IMR-90 (cell line): ENCODE data around the gene PREP. TPM values are rescaled to one million over a fixed set of nuclear protein-coding genes. Genes with fewer than 3 reads are reported as not detected.

Experiments
- ATAC-seq: fragments of 200-7000 bp; cut with Tn5 transposase; 2 replicates; pipeline ENCODE4 v1.9.1; 2020; ENCODE audit warnings: low read depth, mild to moderate bottlenecking, moderate library complexity
- BruUV-seq: library from RNA; stranded (reverse); fragments of 400-500 nt; replicated peaks from 2 replicates; lab custom pipeline; 2021; lab: Mats Ljungman, UMichigan
- CTCF ChIA-PET: fragments of 300-600 bp; formaldehyde crosslinking; extraction: SDS; loops from one replicate; lab custom pipeline; 2021; ENCODE audit warnings: antibody characterized with exemption; lab: Yijun Ruan, JAX
- POLR2A ChIA-PET: fragments of 300-600 bp; sonication (Branson Sonifier 250); formaldehyde crosslinking; loops from one replicate; lab custom pipeline; 2022; ENCODE audit warnings: antibody characterized with exemption; ENCODE audit not compliant: unreplicated experiment; lab: Charles Lee
- DNase-seq: peaks from one replicate; pipeline ENCODE4 v3.0.0; 2013
- H2AFZ ChIP-seq: replicated peaks from 2 replicates; pipeline ENCODE3; 2013; ENCODE audit warnings: low read length, mild to moderate bottlenecking; ENCODE audit not compliant: poor library complexity
- H2AK5ac ChIP-seq: 2 replicates; pipeline ENCODE4 v1.6.1; 2013; ENCODE audit warnings: low read depth, low read length, inconsistent platforms
- H2AK9ac ChIP-seq: replicated peaks from 2 replicates; pipeline ENCODE3; 2013; ENCODE audit warnings: mild to moderate bottlenecking, low read depth, low read length, moderate library complexity; ENCODE audit not compliant: poor library complexity
- H2BK120ac ChIP-seq: 2 replicates; pipeline ENCODE4 v1.6.1; 2013; ENCODE audit warnings: low read depth, low read length, inconsistent platforms
- H2BK15ac ChIP-seq: 3 replicates; pipeline ENCODE4 v1.6.1; 2013; ENCODE audit warnings: low read depth, low read length, inconsistent platforms
- H2BK20ac ChIP-seq: 2 replicates; pipeline ENCODE4 v1.6.1; 2013; ENCODE audit warnings: low read depth, mild to moderate bottlenecking, inconsistent platforms, low read length, moderate library complexity
- H2BK5ac ChIP-seq: 2 replicates; pipeline ENCODE4 v1.6.1; 2013; ENCODE audit warnings: mild to moderate bottlenecking, low read depth, low read length, inconsistent platforms; ENCODE audit not compliant: poor library complexity, severe bottlenecking
- H3K14ac ChIP-seq: replicated peaks from 2 replicates; pipeline ENCODE4 v1.6.1; 2013; ENCODE audit warnings: low read depth, low read length, inconsistent platforms
- H3K18ac ChIP-seq: 2 replicates; pipeline ENCODE4 v1.6.1; 2013; ENCODE audit warnings: low read depth, low read length, control low read depth
- H3K23ac ChIP-seq: 2 replicates; pipeline ENCODE4 v1.6.1; 2013; ENCODE audit warnings: low read depth, low read length, inconsistent platforms
- H3K27ac ChIP-seq: 2 replicates; pipeline ENCODE4 v1.5.1; 2013; ENCODE audit warnings: mild to moderate bottlenecking, control low read depth, low read length; ENCODE audit not compliant: insufficient read depth
- H3K27me3 ChIP-seq: 2 replicates; pipeline ENCODE4 v1.6.1; 2013; ENCODE audit warnings: low read length; ENCODE audit not compliant: control insufficient read depth, insufficient read depth
- H3K36me3 ChIP-seq: 2 replicates; pipeline ENCODE4 v1.6.1; 2013; ENCODE audit warnings: low read length, mixed read lengths; ENCODE audit not compliant: control insufficient read depth, insufficient read depth
- H3K4ac ChIP-seq: 2 replicates; pipeline ENCODE4 v1.6.1; 2013; ENCODE audit warnings: low read depth, low read length, inconsistent platforms
- H3K4me1 ChIP-seq: 2 replicates; pipeline ENCODE4 v1.6.1; 2013; ENCODE audit warnings: low read length, mixed read lengths; ENCODE audit not compliant: control insufficient read depth, insufficient read depth
- H3K4me2 ChIP-seq: 2 replicates; pipeline ENCODE4 v1.6.1; 2013; ENCODE audit warnings: low read depth, mild to moderate bottlenecking, control low read depth, low read length, moderate library complexity
- H3K4me3 ChIP-seq: 2 replicates; pipeline ENCODE4 v1.5.1; 2013; ENCODE audit warnings: low read depth, mild to moderate bottlenecking, control low read depth, low read length, moderate library complexity; ENCODE audit not compliant: insufficient read depth
- H3K56ac ChIP-seq: 2 replicates; pipeline ENCODE4 v1.6.1; 2013; ENCODE audit warnings: low read length, inconsistent platforms; ENCODE audit not compliant: insufficient read depth; ENCODE audit errors: extremely low read depth
- H3K79me1 ChIP-seq, 2 experiments: 2 replicates each; pipeline ENCODE4 v1.6.1; 2013; ENCODE audit warnings: low read length in 2 of 2, inconsistent platforms in 1 of 2, low read depth in 1 of 2
- H3K9ac ChIP-seq: 2 replicates; pipeline ENCODE4 v1.6.1; 2013; ENCODE audit warnings: low read depth, low read length, control low read depth
- H3K9me1 ChIP-seq: 2 replicates; pipeline ENCODE4 v1.6.1; 2013; ENCODE audit warnings: low read length, inconsistent platforms; ENCODE audit not compliant: insufficient read depth
- H3K9me3 ChIP-seq: 2 replicates; pipeline ENCODE4 v1.6.1; 2013; ENCODE audit warnings: low read length; ENCODE audit not compliant: control insufficient read depth, insufficient read depth
- H4K20me1 ChIP-seq: 2 replicates; pipeline ENCODE4 v1.6.1; 2013; ENCODE audit warnings: low read length, inconsistent platforms; ENCODE audit not compliant: insufficient read depth
- H4K5ac ChIP-seq: 2 replicates; pipeline ENCODE4 v1.6.1; 2013; ENCODE audit warnings: mild to moderate bottlenecking, low read depth, low read length, control low read depth
- H4K8ac ChIP-seq, 2 experiments: 2 replicates each; pipeline ENCODE4 v1.6.1; 2013; ENCODE audit warnings: low read depth in 2 of 2, low read length in 2 of 2, control low read depth in 1 of 2, inconsistent platforms in 1 of 2
- H4K91ac ChIP-seq: 2 replicates; pipeline ENCODE4 v1.6.1; 2013; ENCODE audit warnings: low read depth, low read length, inconsistent platforms; ENCODE audit not compliant: insufficient read depth
- MXI1 ChIP-seq: IDR thresholded peaks from 2 replicates; pipeline ENCODE4 v1.6.1; 2012; ENCODE audit warnings: low read depth, mild to moderate bottlenecking, low read length, moderate library complexity, borderline replicate concordance
- WGBS, 2 experiments: methylation state at CpG; one replicate each; pipeline versions ENCODE4 v1.1.5 to v1.1.7; 2013; ENCODE audit warnings: missing lambda C conversion rate in 2 of 2; ENCODE audit not compliant: insufficient read length in 1 of 2; ENCODE audit errors: extremely low coverage in 2 of 2; 5-methylcytosine and 5-hydroxymethylcytosine counted together
- dilution Hi-C: fragments of 300-500 bp; cut with HindIII; formaldehyde crosslinking; loops from one replicate; pipeline ENCODE4 v1.14.3; 2018; ENCODE audit warnings: low sequenced_read_pairs; ENCODE audit not compliant: unreplicated experiment
- in situ Hi-C: fragments of 300-500 bp; cut with MboI; formaldehyde crosslinking; loops from 3 replicates; pipeline ENCODE4 v1.14.3; 2019; ENCODE audit warnings: low sequenced_read_pairs, inconsistent platforms, mixed read lengths
- intact Hi-C: fragments of 100-400 bp; cut with micrococcal nuclease; formaldehyde crosslinking; loops from 2 replicates; pipeline ENCODE4 v1.10.0; 2022
- polyA plus RNA-seq, 3 experiments: library from polyadenylated mRNA; depleted of rRNA; stranded (reverse); fragments of >200 nt; gene quantifications; 2 replicates each; pipeline ENCODE4 v1.2.3, GENCODE V29; 2012; ENCODE audit warnings: low replicate concordance in 1 of 3
- total RNA-seq: library from RNA; depleted of rRNA; stranded (reverse); fragments of >200 nt; gene quantifications from 2 replicates; pipeline ENCODE4 v1.2.3, GENCODE V29; 2012
- TF ChIP-seq, protein P1 (sequence below): fragments of 150-350 bp; IDR thresholded peaks from 2 replicates; pipeline ENCODE4 v1.6.1; 2016; ENCODE audit warnings: low read depth, mild to moderate bottlenecking, low read length, moderate library complexity, borderline replicate concordance

PREP gene
- total and polyA plus RNA-seq, 2 of the 4 experiments (the other 2 are of a cell fraction): 21.0 to 25.7 TPM

DNA sequence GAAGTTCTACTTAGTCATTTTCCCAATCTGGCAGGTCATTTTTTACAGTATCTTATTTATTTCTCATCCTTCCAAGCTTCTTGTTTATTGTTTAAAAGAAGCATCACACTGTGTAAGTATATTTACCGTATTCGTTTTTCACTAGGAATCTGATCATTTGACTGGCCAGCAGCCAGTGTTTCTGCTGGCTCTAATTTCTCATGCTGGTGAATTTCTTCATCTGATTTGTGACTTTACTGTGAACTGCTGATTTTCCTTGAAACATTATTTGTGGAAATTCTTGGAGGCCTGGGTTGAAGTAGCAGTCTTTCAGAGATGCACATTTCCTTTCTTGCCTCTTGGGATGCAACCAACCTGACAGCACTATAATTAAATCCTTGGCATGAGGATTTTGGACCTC is 65.9 kb downstream of the PREP start:
- ChIA-PET POLR2A (no interaction called here), CTCF (no interaction called here)
- WGBS, 2 experiments: no CpG with 5 or more reads among the region's 2 CpGs
- H4K91ac ChIP-seq: no peak overlapping the region
- BruUV-seq: no TSS peak
- no peak overlapping the region for H3K14ac ChIP-seq
- no peaks in the 10 kb centered on the region; the same call in none of the 2 replicates for H3K9me1 ChIP-seq
- ATAC-seq: no peak
- no peak overlapping the region for H3K27ac ChIP-seq
- no peak overlapping the region for H3K9ac ChIP-seq
- H4K5ac ChIP-seq: no peak overlapping the region
- dilution Hi-C loops: no loop called here
- H3K27me3 ChIP-seq: no peaks in the 10 kb centered on the region
- H2BK5ac ChIP-seq: no peak overlapping the region
- H3K9me3 ChIP-seq: no peaks in the 10 kb centered on the region
- H3K36me3 ChIP-seq: peaks cover 5% of the 10 kb centered on the region
- no peak overlapping the region for H4K8ac ChIP-seq
- in situ Hi-C loops: no loop called here
- H3K79me1 ChIP-seq: peaks cover 3 to 9% of the 10 kb centered on the region in 2 experiments; a peak in 3 of 4 replicates
- H3K56ac ChIP-seq: no peak overlapping the region
- H2BK15ac ChIP-seq: no peak overlapping the region
- H2BK120ac ChIP-seq: no peak overlapping the region
- no peak overlapping the region for H3K18ac ChIP-seq
- no peak overlapping the region for H3K4me2 ChIP-seq
- no peak overlapping the region for H2AK9ac ChIP-seq
- no peak for DNase-seq
- no peak overlapping the region for H2AFZ ChIP-seq
- H3K23ac ChIP-seq: no peak overlapping the region
- no peak overlapping the region for H3K4ac ChIP-seq
- intact Hi-C loops: no loop called here
- no peak overlapping the region for H2BK20ac ChIP-seq
- no peak for TF ChIP-seq MXI1
- TF ChIP-seq, protein P1, sequence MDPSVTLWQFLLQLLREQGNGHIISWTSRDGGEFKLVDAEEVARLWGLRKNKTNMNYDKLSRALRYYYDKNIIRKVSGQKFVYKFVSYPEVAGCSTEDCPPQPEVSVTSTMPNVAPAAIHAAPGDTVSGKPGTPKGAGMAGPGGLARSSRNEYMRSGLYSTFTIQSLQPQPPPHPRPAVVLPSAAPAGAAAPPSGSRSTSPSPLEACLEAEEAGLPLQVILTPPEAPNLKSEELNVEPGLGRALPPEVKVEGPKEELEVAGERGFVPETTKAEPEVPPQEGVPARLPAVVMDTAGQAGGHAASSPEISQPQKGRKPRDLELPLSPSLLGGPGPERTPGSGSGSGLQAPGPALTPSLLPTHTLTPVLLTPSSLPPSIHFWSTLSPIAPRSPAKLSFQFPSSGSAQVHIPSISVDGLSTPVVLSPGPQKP: no peak
- no peak overlapping the region for H3K4me3 ChIP-seq
- H3K4me1 ChIP-seq: no peaks in the 10 kb centered on the region
- no peaks in the 10 kb centered on the region for H4K20me1 ChIP-seq
- H2AK5ac ChIP-seq: no peak overlapping the region
